GM18498 (cell line): ENCODE measurements around the gene ATXN1.

ENCODE experiments used
- ATAC-seq: cut with Tn5 transposase; IDR thresholded peaks from one replicate; pipeline ENCODE4 v1.9.1; 2021; ENCODE audit warnings: mild to moderate bottlenecking, moderate library complexity; ENCODE audit not compliant: unreplicated experiment

ATXN1 gene

GRCh38 chr6:16488813-16489212, 272.4 kb downstream of the ATXN1 start:
- no peak for ATAC-seq

DNA sequence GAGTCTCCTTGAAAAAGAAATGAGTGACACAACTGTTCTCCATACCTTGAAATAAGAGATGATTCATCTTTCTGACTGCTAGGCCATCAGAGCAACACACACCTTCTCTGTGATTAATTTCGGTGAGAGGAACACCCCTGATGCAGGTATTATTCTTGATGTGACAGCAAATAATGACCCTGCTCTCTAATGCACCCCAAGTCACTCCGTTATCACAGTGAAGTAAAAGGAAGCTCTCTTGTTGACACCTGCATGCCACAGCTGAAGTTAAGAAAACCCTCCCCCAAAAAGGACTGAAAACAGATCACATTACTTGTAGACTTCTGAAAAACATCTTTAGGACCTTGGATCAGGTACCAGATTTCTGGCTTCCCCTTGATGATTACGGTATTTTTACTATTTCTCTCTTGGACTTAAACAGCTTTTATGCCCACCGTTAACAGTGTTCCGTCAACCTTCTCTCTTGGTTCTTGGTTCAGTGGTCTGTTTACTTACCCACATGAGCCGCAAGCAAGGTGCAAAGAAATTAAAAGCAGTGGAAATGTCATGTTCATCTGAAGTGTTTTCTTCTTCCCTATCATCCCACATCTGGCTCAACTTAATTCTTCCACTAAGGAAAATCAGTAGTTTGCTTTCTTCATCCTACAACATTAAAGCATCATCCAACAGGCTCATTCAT, 273.1 kb downstream of the ATXN1 start:
- ATAC-seq, result no peak

DNA sequence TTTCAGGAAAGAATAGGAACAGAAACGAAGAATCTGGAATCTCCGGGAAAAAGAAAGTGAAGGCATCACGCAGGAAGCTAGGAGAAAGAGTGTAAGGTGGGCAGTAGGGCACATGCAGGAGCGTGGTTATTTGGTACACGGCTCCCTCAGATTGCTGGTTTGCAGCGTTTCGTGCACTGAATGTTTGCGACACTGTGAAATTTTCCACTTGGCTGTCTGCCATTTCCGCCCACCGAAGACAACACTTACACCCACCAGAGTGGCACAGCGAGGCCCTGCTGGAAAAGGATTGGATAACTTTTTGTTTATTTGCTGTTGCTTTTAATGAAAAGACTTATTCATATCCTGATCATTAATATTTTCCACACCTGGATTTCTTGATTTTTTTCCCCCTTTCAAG, 274.6 kb downstream of the ATXN1 start:
- no peak for ATAC-seq

DNA sequence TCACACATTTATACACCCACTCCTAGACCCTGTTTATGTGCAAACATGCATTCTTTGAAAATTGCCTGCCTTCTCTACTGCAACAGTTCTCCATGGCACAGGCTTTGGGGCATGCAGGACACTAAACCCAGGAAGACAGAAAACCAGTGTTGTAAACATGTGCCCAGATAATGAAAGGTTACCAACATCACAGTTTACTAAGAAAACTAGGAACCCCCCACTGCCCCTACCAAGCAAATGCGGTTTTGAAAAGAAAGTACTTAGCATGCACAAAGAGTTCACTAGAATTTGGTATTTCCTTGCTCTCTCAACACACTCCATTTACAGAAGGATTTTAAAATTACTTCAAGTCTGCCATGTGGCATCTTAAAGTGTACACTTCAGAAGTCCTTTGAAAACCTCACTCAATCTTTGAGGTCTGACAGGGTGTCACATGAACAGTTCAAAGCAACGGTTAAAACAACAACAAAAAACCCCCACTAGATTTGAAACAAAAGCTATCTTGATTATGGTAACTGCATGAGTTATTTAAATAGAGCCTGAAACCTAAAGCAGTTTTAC, 277.9 kb downstream of the ATXN1 start:
- ATAC-seq, result peak; percentile 63

GRCh38 chr6:16482702-16483314, 278.5 kb downstream of the ATXN1 start:
- ATAC-seq, result no peak

DNA sequence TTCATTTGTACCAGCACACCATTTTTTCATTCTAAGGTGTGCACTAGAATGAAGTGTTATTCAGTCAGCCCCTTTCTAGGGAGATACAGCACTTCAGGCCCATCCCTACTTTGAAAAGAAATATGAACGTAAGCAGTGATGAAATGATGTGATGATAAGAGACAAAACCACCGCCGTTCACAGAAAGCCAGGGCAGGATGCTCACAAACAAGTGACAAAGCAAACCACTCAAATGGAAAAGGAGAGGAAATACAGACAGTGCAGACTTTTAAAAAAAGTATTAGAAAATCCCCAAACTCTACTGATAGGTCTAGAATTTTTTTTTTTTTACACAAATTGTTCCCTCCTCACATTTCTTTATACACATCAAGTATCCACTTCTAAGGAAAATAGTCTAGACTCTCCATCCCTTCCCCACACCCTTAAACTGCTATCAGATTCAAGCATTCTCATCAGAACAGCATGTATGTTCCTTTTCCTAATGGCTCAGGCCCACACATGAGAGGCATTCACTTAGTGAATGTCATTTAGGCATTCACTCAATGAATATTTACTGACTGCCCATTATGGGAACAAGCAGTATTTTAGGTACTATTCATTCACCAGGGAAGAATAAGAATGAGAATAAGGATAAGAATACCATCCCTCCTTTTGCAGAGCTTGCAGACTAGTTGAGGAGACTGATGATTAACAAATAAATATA, 279.4 kb downstream of the ATXN1 start:
- no peak for ATAC-seq

DNA sequence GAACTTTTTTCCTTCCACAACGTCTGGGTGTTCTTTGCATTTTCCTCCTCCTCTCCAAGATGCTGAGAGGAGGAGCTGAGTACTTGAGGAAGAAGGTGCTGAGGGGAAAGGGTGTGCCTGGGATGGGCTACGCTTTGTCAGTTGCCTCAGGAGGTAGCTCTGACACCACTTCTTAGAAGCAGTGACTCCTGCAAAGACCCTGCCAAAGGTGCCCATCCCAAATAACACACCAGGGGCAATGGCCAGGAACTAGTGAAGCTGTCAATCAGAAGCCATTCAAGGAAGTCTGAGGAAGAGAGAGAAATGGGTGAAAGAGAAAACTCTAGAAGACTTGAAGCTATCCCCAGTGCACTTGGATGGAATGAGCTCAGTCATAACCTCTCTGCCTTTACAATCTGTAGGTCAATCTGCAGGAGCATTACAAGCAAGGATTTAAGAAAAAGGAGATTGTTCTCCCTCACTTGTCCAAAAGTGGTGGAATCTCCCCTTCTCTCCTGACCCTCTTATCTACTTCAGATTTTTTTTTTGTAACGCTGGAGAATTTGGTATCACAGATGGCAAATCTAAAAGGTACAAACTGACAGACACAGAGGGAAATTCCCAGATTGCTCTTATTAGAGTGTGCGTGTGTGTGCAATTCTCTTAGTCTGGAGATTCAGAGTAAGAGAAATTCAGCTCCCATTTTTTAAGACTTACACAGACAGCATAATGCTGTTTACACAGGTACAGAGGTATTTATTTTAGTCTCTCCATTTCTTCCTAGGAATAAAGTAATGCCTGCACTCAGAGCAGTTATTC, 280.3 kb downstream of the ATXN1 start:
- ATAC-seq, result no peak

GRCh38 chr6:16477367-16478149, 283.7 kb downstream of the ATXN1 start:
- no peak for ATAC-seq

GRCh38 chr6:16476861-16477260, 284.4 kb downstream of the ATXN1 start:
- ATAC-seq, result no peak

DNA sequence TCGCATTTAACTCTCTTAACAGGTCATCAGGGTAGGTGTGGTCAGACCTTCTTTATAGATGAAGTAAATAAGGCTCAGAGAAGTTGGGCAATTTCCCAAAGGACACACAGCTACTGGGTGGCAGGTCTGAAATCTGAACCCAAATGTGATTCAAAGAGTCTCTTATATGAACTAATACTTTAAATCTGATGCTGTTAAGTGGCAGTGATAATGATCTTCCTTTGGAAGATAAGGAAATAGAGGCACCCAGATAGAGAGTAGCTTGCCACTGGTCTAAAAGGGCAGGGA, 285.8 kb downstream of the ATXN1 start:
- no peak for ATAC-seq

DNA sequence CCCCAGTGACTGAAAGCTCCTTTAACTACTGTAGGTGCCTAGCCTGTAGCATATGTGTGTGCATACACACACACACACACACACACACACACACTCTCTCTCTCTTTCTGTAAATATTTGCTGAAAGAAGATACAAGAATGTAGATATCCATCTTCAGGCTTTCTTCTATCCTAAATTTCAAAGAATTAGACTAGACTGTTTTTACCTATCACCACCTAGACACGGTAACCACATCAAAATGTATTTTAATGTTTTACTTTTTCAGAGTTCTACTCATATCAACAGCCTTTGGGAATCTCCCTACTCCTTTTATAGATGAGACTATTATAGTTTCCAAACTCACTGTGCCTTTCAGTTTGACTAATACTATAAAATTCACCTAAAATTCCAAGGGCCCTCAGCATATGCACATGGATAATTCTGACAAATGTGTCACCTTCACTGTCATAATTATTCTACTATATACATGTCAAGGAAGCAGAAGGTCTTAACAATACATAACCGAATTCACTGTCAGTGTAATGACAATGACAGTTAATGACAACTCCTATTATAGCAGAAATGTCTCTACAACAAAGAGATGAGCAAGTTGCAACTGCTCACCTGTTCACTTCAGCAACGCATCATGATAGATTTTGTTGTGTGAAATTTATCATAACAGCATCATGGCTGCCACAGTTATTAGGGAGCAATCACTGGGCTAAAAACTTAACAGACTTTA, 286.3 kb downstream of the ATXN1 start:
- ATAC-seq, result no peak

- no peak for ATAC-seq
These were observed 287.1 kb downstream of the ATXN1 start for GRCh38 chr6:16473908-16474771.

- peak; percentile 53 for ATAC-seq
These were observed 287.9 kb downstream of the ATXN1 start for GRCh38 chr6:16473184-16473907.

DNA sequence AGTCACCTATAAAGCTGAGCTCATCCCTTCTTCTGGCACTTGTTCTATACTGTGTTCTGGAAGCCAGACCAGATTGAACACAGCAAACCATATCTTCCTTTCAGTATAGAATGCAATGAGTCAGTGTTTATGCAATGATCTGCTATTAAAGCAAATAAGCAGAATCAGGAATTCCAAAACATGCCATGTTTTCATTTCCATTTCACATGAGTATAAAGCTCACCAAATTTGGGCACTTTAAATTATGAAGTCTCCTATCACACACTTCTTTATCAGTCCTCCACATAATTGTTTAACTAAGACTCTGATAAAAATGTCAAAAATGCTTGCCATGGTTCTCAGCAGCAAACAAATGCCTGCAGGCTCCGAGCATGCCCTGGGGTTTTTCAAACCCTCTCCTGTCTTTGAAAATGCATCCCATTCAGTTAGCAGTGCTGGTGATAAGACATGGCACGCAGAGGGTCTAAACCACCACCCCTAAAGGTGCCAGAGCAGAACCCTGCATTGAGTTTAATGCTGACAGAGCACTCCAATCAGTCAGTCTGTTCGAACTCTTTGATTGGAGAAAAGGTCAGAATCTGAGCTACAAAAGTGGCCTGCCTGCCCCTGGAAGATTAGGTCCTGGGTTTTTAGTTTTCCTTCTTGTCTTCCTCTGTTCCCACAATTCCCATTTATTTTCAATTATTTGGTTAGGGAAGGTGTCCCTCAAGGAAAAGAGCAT, 288.8 kb downstream of the ATXN1 start:
- no peak for ATAC-seq

DNA sequence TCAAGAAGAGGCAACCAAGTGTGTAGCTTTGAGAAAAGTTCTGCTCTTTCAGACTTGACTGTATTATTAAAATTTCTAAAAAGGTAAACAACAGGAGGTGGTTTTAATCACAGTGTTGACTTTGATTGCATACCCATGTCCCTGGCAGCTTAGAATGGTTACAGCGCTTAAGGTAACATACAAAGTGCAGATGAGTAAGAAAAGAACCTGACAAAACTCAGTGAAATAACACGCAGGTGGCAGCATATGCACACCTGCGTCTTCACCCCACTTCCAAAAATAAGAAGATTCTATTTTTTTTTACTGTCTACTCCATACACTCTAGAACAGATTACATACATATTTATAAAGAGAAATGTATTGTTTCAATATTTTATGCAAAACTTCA, 289.4 kb downstream of the ATXN1 start:
- ATAC-seq, result no peak

DNA sequence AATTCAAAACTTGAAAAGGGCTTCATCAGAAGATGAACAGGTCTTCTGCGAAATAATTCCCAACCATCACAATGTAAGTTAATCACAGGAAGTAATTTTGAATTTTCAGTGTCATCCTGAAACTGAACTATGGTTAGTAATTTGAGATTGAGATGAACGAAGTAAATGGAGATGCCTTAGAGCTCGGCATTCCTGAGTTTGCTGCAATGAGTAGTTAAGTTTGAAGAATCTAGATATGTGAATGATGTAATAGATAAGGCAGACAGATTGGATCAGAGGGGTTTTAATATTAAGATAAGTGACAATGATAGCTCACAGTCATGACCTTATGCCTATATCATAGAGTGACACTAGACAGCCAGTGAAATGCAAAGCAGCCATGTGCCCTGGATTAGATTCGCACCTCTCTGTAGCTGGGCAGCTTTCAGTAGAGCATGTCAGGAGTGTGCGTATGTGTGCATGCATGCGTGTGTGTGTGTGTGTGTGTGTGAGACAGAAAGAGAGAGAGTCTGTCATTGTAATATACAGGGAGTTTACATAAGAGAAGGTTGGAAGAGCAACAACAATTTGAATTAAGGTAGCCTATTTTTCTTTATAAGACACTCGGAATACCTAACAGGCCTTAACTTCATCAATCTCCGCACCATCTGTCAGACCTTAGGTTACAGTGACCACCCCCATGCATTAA, 289.9 kb downstream of the ATXN1 start:
- ATAC-seq, result peak; percentile 73
